Natural killer cell (primary cell): ENCODE results near the gene ZSWIM6. TPM values are rescaled to one million over a fixed set of nuclear protein-coding genes. Genes with fewer than 3 reads are reported as not detected.
A peak's percentile ranks its signal among the peaks of the same experiment; 100 is the strongest.

ENCODE experiments used
- ATAC-seq, 3 donors: fragments of 150-1000 bp in 2 of 3; fragments of 200-7000 bp in 1 of 3; cut with Tn5 transposase; 1 replicate in 1 of 3; 2 replicates in 2 of 3; pipeline ENCODE4 v1.10.0; 2021; ENCODE audit warnings: mild to moderate bottlenecking in 2 of 3, moderate library complexity in 2 of 3
- DNase-seq, 2 donors: peaks; one replicate each; pipeline versions ENCODE4 v3.0.0 to v3.0.0-alpha.2; 2013 to 2021; ENCODE audit warnings: mixed read lengths in 1 of 2
- H3K27ac ChIP-seq: one replicate; pipeline ENCODE4 v1.5.1; 2013; ENCODE audit warnings: mild to moderate bottlenecking, low read length
- H3K27me3 ChIP-seq: one replicate; pipeline ENCODE4 v1.6.1; 2013; ENCODE audit warnings: low read length; ENCODE audit not compliant: control insufficient read depth, insufficient read depth
- H3K36me3 ChIP-seq: one replicate; pipeline ENCODE4 v1.6.1; 2013; ENCODE audit warnings: low read length; ENCODE audit not compliant: control insufficient read depth, insufficient read depth
- H3K4me1 ChIP-seq: one replicate; pipeline ENCODE4 v1.6.1; 2013; ENCODE audit warnings: low read length; ENCODE audit not compliant: control insufficient read depth, insufficient read depth
- H3K4me3 ChIP-seq: one replicate; pipeline ENCODE4 v1.5.1; 2013; ENCODE audit warnings: low read length
- H3K9me3 ChIP-seq: one replicate; pipeline ENCODE4 v1.6.1; 2013; ENCODE audit warnings: low read length; ENCODE audit not compliant: control insufficient read depth, insufficient read depth
- H3K27ac Mint-ChIP-seq, 2 donors: one replicate each; pipeline ENCODE4 v1.8.0; 2022; ENCODE audit warnings: mild to moderate bottlenecking in 2 of 2, mixed read lengths in 2 of 2, moderate library complexity in 1 of 2
- H3K27me3 Mint-ChIP-seq, 2 donors: one replicate each; pipeline ENCODE4 v1.8.0; 2022; ENCODE audit warnings: low read depth in 2 of 2, mixed read lengths in 2 of 2
- H3K36me3 Mint-ChIP-seq: one replicate; pipeline ENCODE4 v1.8.0; 2022; ENCODE audit warnings: mixed read lengths
- H3K4me1 Mint-ChIP-seq, 2 donors: one replicate each; pipeline ENCODE4 v1.8.0; 2022; ENCODE audit warnings: mixed read lengths in 2 of 2
- H3K4me3 Mint-ChIP-seq: one replicate; pipeline ENCODE4 v1.8.0; 2022; ENCODE audit warnings: mild to moderate bottlenecking, moderate library complexity, mixed read lengths
- H3K9me3 Mint-ChIP-seq, 2 donors: one replicate each; pipeline ENCODE4 v1.8.0; 2022; ENCODE audit warnings: mixed read lengths in 2 of 2
- CTCF ChIP-seq: fragments of 200-600 bp; IDR thresholded peaks from one replicate; pipeline ENCODE4 v1.8.0; 2022; ENCODE audit warnings: antibody characterized with exemption
- WGBS: methylation state at CpG from one replicate; pipeline ENCODE4 v1.1.7; 2013; ENCODE audit warnings: missing lambda C conversion rate; ENCODE audit not compliant: insufficient coverage; 5-methylcytosine and 5-hydroxymethylcytosine counted together
- intact Hi-C: fragments of 100-400 bp; cut with micrococcal nuclease; formaldehyde crosslinking; loops from one replicate; pipeline ENCODE4 v1.14.2; 2022
- total RNA-seq, 4 donors: library from RNA; stranded (reverse); fragments of 120-200 nt in 1 of 4; gene quantifications; one replicate each; pipeline versions ENCODE4 v1.2.3 to v1.2.4, GENCODE V29; 2013 to 2022

Gene ZSWIM6
- total RNA-seq, 3 donors from 2014 or later (not counting 1 experiment from before 2014, with no cell fraction given) = 8.7 to 11.4 (median 10.5) TPM

DNA sequence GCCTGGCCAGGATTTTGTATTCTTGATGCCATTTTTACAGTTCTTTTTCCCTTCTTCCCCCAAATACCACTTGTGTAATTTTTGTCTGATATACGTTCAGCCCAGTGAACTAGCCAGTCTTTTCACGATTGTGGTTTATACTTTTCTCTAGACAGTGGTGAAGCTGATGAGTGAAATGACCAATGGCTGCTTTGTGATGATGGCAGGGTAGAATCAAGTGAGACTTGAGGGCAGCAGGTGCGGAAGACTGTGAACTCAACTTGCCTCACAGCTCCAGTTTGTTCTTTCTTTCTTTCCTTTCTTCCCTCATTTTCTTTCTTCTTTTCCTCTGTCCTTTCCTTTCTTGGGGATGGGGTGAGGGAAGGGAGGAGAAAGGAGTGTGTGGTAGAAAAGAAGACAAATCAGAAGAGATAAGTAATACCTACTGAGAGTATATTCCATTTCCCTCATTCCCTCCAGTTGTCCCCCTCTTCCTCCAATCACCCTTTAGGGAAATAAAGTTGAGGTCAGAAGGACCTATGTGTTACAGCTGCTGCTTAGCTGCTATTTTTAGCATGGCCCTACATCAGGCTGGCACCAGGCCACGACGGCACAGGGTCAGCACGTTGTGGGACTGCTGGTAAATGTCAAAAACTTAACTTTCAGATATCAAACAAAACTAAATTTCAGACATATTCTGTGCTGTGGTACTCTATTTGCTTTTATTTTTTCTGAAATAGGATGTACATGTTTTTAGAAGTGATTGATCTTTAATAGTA, 12.3 kb downstream of the ZSWIM6 start:
- Mint-ChIP-seq H3K36me3 (no peaks in the 10 kb centered on the region), H3K4me1 (peaks cover 34 to 35% of the 10 kb centered on the region in 2 donors), H3K27me3 (no peaks in the 10 kb centered on the region), H3K9me3 (no peaks in the 10 kb centered on the region), H3K27ac (peak overlapping the region; percentile 33 to 34), H3K4me3 (peak overlapping the region; percentile 17)
- H3K4me1 ChIP-seq = peaks cover 8% of the 10 kb centered on the region
- no peak for TF ChIP-seq CTCF
- peak in 2 of 3 donors; percentile 59 to 74 for ATAC-seq
- intact Hi-C loops = no loop called here
- H3K27me3 ChIP-seq = no peaks in the 10 kb centered on the region
- no peak overlapping the region for H3K4me3 ChIP-seq
- H3K36me3 ChIP-seq = no peaks in the 10 kb centered on the region
- 35% methylated on average over 5 of the region's 6 CpGs for WGBS
- no peak for DNase-seq
- no peak overlapping the region for H3K27ac ChIP-seq
- no peaks in the 10 kb centered on the region for H3K9me3 ChIP-seq

DNA sequence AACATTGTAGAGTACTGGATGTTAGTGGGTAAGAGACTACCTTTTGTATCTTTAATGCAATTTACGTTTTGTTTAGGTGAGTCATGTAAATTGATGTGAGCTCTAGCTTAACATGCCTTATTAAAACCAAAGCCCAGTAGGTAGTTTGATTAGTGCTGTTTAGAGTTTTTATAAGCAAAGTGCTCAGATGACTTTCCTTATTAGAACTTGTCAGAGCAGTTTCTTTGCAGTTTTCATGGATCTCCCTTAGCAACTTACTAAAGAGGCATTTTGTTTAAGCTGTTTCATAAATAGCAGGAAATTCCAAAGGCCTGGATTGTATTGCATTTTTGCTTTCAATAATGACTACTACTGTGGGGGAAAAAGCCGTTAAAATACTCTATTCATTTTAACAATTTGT, 14.5 kb downstream of the ZSWIM6 start:
- 78% methylated on average over 1 of the region's 2 CpGs for WGBS
- DNase-seq = no peak
- no peaks in the 10 kb centered on the region for H3K36me3 ChIP-seq
- Mint-ChIP-seq H3K27ac (no peak overlapping the region), H3K9me3 (no peaks in the 10 kb centered on the region), H3K4me1 (peaks cover 33 to 37% of the 10 kb centered on the region in 2 donors), H3K4me3 (no peak overlapping the region), H3K27me3 (no peaks in the 10 kb centered on the region), H3K36me3 (no peaks in the 10 kb centered on the region)
- H3K4me1 ChIP-seq = peaks cover 8% of the 10 kb centered on the region
- no peak for TF ChIP-seq CTCF
- H3K27ac ChIP-seq = no peak overlapping the region
- ATAC-seq = no peak
- H3K27me3 ChIP-seq = no peaks in the 10 kb centered on the region
- no peak overlapping the region for H3K4me3 ChIP-seq
- intact Hi-C loops = no loop called here
- H3K9me3 ChIP-seq = no peaks in the 10 kb centered on the region

- intact Hi-C loops = no loop called here
- no peaks in the 10 kb centered on the region for H3K9me3 Mint-ChIP-seq
- no peak overlapping the region for H3K27ac Mint-ChIP-seq
- Histone ChIP-seq H3K9me3 (no peaks in the 10 kb centered on the region), H3K27ac (no peak overlapping the region), H3K36me3 (no peaks in the 10 kb centered on the region), H3K4me1 (peaks cover 8% of the 10 kb centered on the region), H3K4me3 (no peak overlapping the region), H3K27me3 (no peaks in the 10 kb centered on the region)
- no peak for DNase-seq
- no peaks in the 10 kb centered on the region for H3K36me3 Mint-ChIP-seq
- WGBS = 100% methylated on average over 3 of the region's 3 CpGs
- ATAC-seq = no peak
- no peaks in the 10 kb centered on the region for H3K27me3 Mint-ChIP-seq
- H3K4me1 Mint-ChIP-seq = peaks cover 37 to 38% of the 10 kb centered on the region in 2 donors
- TF ChIP-seq CTCF = no peak
- H3K4me3 Mint-ChIP-seq = no peak overlapping the region
Observed at GRCh38 chr5:61347080-61347479, 15.0 kb downstream of the ZSWIM6 start.

- Histone ChIP-seq H3K36me3 (no peaks in the 10 kb centered on the region), H3K27me3 (no peaks in the 10 kb centered on the region), H3K4me3 (no peak overlapping the region), H3K27ac (no peak overlapping the region), H3K4me1 (peaks cover 8% of the 10 kb centered on the region), H3K9me3 (no peaks in the 10 kb centered on the region)
- H3K4me3 Mint-ChIP-seq = no peak overlapping the region
- no peak overlapping the region for H3K27ac Mint-ChIP-seq
- no peaks in the 10 kb centered on the region for H3K36me3 Mint-ChIP-seq
- intact Hi-C loops = no loop called here
- H3K4me1 Mint-ChIP-seq = peaks cover 48 to 52% of the 10 kb centered on the region in 2 donors
- no peaks in the 10 kb centered on the region for H3K9me3 Mint-ChIP-seq
- DNase-seq (no peak), ATAC-seq (no peak)
- no peak for TF ChIP-seq CTCF
- WGBS = 50% methylated on average over 1 of the region's 2 CpGs
- no peaks in the 10 kb centered on the region for H3K27me3 Mint-ChIP-seq
Observed at GRCh38 chr5:61348447-61348846, 16.4 kb downstream of the ZSWIM6 start.
